ENCODE measurements around the gene FCGR3A.
"Not testable (repeated sequence)": the region's sequence is repeated elsewhere in the genome, so short reads cannot be mapped to it uniquely, and the experiment has no call there.

Gene FCGR3A

DNA sequence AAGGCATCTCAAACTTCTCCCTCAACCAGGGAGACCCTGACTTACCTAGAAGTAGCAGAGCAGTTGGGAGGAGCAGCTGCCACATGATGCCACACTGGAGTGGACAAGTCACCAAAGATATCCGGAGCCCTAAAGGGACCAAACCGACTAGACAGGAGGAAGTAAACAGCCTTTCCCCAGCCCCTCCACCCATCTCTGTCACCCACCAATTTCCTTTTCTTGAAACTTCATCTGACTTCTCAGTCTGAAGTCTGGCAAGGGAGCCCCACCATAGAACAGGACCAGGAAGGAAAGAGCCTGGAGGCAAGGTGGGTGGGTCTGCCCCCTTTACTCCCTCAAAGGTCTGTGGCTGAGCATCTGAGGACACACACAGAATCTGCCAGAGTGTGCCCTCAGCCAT lies at the start of gene FCGR3A:
TSS of gene FCGR3A (minus strand) at position 167 of the 400 bp plus-strand sequence. CDS start at position 85, 82 bp downstream.
- DNase-seq (ENCODE audit: low spot score) (no peak), FAIRE-seq (no peak)

DNA sequence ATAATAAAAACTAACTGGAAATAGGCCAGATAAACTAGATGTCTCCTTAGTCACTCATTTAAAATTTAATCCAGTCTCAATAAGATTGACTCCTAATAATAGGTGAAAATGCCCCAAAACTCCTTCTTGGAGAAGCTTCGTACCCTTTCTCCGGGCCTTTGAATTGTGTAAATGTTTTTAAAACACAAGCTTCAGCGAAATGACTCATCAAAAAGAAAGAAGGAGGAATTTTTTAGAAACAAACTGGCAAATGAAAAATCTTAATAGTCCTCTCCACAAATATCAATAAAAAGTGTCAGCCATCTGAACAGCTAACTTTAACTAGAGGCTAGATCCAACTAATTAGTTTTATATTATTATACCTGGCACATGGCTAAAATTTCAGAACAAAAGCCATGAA lies 47.5 kb upstream of the FCGR3A start:
- not testable (repeated sequence) for DNase-seq (ENCODE audit: low spot score); FAIRE-seq

DNA sequence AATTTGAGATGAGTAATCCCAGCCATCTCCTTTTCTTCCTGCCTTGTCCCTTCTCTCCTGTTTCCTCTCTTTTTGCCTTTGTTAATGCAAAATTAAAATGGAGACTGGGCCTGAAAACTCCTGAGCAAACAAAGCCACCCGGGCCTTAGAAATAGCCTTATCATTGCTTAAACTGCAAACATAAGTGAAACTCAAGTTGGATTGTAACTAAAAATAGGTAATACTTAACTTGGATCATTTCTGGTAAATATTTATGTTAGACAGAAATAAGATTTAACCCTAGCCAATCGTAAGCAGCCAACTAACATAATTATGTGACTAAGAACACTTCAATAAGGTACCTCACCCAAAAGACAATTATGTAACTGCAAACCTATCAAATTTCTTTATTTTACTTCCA lies 46.0 kb upstream of the FCGR3A start:
- not testable (repeated sequence) for FAIRE-seq; DNase-seq (ENCODE audit: low spot score)

DNA sequence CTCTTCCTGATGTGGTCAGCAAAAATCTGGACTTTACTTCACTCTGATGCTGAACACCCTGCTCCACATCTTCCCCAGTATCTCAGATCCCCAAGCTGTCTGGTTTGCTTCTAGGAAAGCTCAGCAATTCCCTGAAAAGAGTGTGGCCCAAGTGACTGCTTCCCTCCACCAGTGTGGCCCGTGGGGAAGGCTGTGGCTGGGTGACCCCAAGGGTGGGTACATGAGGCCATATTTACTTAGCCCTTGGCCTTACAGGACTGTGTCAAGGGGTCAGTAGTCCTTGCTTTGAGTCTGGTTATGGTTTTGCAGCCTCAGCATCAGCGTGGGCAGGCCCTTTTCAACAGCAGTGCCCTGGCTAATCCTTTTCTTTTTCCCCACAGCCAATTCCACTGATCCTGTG lies 45.6 kb upstream of the FCGR3A start:
- not testable (repeated sequence) for FAIRE-seq; DNase-seq (ENCODE audit: low spot score)

DNA sequence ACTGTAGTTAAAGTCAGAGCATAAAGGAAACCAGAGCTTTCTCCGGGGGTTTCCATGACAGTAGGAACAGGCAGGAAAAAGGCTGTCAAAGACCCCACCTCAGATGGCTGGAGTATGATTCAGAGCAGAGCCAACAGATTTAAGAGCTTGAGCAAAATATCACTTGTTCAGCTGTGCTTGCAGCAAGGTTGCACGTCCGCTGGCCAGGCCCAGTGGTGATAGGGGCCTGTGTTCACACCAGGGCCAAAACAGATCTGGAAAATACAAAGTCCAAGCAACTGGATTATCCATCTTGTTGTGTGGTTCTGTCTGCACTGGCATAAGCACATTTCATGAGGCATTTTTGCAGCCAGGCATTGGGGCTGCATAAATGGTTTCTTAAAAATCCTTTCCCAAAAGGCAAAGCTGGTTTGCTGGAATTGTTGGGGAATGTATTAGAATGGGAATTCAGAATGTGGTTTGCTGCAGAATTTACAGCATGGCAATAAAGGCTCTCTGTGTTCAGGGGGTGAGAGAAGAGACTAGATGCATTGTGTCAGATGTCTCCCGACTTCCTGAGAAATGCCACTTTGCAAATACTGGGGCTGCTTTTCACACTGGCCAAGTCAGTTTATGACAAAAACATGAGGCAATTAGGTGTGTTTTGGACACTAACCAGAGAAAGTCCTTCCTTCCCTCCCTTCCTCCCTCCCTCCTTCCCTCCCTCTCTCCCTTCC lies 44.8 kb upstream of the FCGR3A start:
- not testable (repeated sequence) for DNase-seq (ENCODE audit: low spot score); FAIRE-seq

DNA sequence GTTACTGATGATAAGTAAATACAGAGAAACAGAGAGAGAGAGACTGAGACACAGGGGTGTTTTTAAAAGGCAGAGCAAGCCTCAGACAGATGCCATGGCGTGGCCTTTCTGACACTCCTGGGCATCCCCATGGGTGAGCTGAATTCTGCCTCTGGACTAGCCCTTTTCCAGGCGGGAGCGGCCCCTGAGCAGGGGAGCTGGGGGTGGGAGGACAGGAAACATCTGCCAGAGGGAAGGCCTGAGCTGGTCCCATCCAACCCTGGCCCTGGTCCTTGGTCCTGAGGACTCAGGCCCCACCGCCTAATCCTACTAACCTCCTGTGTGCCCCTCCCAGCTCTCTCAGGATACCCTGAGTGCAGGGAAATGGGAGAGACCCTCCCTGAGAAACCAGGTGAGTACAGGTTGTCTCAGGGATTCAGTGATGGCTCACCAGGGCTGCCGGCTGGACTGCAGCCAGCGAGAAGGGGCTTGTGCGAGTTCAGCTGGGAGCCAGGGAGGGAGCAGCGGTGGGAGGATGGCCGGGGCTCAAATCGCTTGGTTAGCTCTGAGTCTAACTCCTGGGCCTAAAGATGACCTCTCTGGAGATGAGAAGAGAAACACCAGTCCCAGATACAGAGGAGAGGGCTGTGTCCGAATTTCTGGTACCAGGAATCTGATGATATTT lies 43.6 kb upstream of the FCGR3A start:
- DNase-seq (ENCODE audit: low spot score); FAIRE-seq: not testable (repeated sequence)

DNA sequence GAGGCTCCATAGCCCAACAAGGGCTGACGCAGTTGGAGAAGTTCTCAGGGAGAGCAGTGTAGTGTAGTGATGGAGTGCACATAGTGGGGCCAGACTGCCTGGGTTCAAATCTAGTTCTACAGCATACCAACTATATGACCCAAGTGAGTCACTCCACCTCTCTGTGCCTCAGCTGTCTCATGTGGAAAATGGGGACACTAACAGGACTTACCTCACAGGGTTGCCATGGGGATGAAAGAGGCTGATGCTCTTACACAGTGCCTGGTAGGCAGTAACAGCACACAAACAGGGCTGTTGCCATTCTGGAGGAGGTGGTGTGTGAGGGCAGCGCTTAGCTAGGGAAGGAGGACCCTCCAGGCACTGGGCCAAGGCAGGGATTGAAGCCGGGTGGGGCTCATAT lies 43.0 kb upstream of the FCGR3A start:
- not testable (repeated sequence) for DNase-seq (ENCODE audit: low spot score); FAIRE-seq

DNA sequence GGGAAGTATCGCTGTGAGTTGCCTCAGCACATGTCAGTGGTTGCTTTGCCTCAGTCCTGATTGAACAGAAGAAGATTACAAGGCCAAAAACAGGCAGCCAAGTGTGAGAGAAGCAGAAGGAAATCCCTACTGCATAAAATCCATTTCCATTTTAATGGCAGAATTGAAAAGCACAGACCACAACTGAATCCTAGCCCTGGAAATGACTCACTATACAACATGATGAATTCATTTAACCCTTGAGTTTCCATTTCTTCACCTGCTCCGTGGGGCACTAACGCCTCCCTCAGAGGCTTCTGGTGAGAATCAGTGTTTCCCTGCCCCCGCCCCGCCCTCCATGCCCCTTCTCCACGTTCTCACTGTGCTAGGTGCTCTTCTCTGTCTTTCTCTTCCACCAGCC lies 40.3 kb upstream of the FCGR3A start:
- not testable (repeated sequence) for DNase-seq (ENCODE audit: low spot score); FAIRE-seq

DNA sequence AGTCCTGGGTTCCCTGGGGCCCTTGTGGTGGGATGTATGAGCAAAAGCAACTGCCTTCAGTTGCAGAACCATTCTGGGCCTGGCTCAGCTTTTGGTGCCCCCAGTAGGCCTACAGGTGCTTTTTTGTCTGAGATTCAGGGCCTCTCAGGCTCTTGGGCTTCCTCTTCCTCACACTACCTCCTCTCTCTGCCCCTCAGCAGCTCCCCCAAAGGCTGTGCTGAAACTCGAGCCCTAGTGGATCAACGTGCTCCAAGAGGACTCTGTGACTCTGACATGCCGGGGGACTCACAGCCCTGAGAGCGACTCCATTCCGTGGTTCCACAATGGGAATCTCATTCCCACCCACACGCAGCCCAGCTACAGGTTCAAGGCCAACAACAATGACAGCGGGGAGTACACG lies 39.7 kb upstream of the FCGR3A start:
- not testable (repeated sequence) for DNase-seq (ENCODE audit: low spot score); FAIRE-seq

DNA sequence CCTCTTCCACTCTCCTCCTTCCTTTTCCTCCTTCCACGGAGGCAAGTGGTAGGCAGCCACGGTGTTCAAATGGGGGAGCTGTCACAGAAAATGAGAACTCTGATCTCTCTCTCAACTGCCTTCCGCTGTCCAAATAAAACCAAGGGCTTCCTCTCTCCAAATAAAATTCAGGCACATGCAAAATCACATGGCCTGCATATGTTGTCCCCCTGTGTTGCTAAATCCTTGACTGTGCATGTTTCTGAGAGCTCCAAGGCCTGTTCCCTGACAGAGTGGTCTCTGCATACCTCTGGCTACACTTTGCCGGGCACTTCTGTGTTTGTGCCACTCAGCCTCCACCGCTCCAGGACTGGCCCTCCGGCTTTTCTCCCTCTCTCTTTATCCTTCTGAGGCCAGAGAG lies 39.0 kb upstream of the FCGR3A start:
- not testable (repeated sequence) for FAIRE-seq; DNase-seq (ENCODE audit: low spot score)

DNA sequence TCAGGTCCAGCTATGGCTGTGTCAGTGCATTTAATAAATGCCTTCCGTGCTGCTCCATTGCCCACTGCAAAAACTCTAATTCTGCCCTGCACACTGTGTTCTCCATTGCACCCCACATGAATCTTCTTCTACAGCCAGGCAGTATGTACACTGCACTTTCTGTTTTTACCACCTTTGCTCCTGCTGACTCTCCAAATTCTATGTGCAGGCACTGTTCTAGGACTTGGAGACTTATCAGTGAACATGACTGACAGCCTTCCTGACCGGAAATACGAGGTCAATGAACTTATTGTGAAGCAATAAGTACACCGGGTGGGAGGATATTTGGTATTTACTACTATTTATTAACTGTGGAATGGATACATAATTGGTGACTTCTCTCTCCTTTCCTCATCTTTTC lies 33.3 kb upstream of the FCGR3A start:
- FAIRE-seq; DNase-seq (ENCODE audit: low spot score): not testable (repeated sequence)

DNA sequence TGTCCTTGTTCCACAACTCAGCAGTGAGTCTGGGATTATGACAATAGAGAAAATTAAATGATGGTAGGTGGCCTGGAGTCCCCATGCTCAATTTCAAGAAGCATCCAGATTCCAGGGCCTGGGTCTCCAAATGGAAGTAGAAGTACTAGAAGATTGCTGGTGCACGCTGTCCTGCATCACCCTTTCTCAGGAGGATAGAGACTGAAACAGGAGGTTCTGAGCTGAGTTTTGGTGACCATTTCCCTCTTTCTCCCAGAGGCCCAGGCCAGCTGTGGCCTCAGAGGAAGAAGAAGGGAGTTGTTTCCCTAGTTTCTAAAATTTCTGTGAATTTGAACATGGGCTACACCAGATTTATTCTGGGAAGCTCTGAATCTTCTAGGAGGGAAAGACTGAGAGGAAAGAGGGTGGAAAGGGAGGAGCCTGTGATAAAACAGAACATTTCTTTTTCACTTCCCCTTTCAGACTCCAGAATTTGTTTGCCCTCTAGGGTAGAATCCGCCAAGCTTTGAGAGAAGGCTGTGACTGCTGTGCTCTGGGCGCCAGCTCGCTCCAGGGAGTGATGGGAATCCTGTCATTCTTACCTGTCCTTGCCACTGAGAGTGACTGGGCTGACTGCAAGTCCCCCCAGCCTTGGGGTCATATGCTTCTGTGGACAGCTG lies 31.4 kb upstream of the FCGR3A start:
- DNase-seq (ENCODE audit: low spot score); FAIRE-seq: not testable (repeated sequence)

DNA sequence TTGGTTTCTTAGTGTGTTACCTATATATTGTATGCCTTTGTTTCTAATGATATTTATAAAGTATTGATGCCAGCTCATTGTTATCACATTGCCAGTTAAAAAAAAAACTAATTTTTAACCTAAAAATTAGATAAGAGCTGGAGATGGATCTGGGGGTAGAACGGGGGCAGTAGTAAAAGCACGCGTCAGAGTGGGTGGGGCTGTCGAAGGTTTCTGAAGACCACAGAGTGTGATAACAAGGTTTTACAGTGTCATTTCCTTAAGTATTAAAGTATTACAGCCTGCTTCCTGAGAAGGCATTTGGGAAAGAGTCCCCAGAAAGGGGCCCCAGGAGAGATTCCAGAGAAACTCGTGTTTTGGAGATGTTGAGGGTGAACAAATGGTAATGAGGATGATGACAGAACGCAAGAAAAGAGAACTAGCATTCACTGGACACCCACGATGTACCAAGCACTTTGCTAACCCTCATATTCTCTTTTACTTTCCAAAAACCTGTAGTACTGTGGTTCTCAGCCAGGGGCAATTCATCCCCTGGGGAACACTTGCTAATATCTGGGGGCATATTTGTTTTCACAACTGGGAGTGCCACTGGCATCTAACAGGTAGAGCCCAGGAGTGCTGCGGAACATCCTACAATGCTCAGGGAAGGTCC lies 30.4 kb upstream of the FCGR3A start:
- DNase-seq (ENCODE audit: low spot score); FAIRE-seq: not testable (repeated sequence)

DNA sequence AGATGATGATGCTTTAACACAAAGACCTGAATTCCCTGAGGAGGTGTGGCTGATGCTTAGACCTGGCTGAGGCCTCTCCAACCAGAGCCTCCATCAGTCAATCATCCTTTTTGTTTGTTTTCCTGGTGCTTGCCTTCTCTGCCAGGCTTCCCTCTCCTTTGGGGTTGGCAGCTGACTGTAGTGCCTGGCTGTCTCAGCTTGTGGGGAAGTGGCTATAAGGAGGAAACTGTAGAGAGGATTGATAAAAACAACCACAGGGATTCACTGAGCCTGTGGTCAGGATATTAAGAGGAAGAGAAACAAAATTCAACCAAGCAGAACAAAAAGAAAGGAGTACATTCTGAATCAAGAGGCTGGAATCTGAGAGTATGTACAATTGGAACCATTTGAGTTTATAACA lies 27.1 kb upstream of the FCGR3A start:
- not testable (repeated sequence) for DNase-seq (ENCODE audit: low spot score); FAIRE-seq

DNA sequence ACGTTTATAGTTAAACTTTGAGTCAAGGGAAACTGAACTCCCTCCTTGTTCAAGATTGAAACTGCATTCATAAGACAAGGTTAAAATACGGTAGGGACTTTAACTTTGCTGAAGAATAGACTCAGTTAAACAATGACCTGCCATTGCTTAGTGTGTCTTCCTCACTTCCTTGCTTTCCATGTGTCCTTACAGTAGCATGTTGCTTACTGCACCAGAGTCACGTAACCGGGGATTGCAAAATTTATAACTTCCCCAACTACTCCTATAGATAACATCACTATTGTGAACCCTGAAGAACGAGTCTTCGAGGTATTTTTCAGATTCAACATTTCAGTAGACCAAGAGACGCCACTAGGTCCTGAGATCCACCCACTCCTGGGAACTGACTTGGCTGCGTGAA lies 22.1 kb upstream of the FCGR3A start:
- DNase-seq (ENCODE audit: low spot score); FAIRE-seq: not testable (repeated sequence)

DNA sequence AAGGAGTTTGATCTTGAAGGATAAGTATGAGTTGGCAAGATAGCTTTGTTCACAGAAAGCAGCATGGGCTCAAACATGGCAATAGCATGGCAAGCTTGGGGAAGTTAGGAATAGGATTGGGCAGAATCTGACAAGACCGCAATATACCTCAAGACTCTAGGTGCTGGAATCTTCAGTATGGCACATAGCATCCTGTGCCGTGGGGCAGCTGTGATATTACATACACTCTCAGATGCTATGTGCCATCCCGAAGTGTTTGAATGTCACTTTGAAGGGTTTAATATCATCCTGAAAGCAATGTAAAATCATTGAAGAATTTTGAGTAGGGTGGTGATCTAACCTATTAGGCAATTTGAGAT lies 17.0 kb upstream of the FCGR3A start:
- FAIRE-seq; DNase-seq (ENCODE audit: low spot score): not testable (repeated sequence)

DNA sequence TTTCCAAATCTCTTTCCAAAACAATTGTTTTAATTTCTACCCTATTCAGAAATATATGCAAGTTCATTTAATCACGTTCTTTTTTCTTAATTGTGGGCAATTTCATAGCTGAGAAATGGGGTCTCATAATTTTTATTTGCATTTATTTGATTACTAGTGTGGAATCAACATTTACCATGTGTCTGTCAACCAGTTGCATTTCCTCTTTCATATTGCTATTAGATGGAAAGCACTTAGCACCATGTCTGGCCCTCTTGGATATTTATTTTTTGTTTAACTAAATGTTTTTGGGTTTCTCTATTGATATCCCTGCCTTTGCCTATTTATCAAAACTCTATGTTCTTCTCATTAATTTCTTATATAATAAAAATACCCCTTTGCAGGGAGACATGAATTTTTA lies 13.9 kb upstream of the FCGR3A start:
- FAIRE-seq; DNase-seq (ENCODE audit: low spot score): not testable (repeated sequence)

DNA sequence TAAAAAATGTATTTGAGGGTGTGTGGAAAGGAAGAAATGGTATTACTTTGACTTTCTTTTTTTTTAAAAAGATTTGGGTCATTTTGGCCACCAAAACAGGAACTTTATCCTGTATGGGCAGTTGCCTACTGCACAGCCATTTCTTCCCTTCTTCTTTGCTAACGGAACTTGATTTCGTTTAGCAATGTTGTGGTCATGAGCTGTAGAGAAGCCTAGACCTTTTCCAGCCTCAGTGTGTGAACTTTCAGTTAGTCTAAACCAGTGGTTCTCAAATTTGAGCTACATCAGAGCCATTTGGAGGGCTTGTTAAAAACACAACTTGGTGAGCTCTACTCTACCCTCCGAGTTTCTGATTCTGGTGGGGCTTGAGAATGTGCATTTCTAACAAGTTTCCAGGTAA lies 12.8 kb upstream of the FCGR3A start:
- DNase-seq (ENCODE audit: low spot score); FAIRE-seq: not testable (repeated sequence)

DNA sequence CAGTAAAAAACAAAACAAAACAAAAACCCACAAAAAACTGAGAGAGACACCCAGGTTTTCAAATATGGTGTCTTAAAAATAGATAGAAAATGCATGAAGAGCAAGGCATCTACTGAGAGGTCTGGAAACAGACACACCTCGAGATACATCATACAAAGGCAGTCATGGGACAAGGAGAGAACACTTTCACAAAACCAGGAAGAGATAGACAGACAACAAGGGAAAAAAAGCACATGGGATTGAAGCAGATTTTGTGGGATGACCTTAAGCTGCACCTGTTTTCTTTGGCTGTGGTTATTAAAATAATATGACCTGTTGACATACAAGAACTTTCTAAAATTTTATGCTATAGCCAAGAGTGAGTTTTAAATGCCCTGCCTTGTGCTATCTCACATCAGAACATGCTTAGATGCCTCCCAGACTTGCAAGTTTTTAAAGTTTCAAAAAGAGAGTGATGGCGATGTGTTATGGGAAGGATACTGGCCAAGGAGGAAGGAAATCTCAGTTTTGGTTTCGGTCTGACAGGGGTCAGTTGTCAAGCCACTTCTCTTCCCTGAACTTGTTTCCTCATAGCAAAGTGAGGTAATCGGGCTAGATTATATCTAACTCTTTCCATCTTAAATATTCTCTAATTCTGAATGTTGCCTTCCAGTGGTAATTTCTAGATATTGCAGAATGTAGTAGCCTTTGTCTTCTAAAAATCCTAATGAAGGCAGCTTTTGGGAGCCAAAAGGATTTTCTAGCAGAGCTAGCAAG lies 11.5 kb upstream of the FCGR3A start:
- FAIRE-seq; DNase-seq (ENCODE audit: low spot score): not testable (repeated sequence)

Measured in RCC 7860 (cell line).